ENCODE results near the gene MVB12A.
A peak's percentile ranks its signal among the peaks of the same experiment; 100 is the strongest.

MVB12A gene

GRCh38 chr19:17419621-17420474 lies at the start of gene MVB12A:
TSS of gene MVB12A (plus strand) at chr19:17420047. CDS start at chr19:17420136, 89 bp downstream.
- intact Hi-C loops (cut with DNase I), result no loop called here
- DNase-seq, result peak; percentile 96 to 100 (median 98)

DNA sequence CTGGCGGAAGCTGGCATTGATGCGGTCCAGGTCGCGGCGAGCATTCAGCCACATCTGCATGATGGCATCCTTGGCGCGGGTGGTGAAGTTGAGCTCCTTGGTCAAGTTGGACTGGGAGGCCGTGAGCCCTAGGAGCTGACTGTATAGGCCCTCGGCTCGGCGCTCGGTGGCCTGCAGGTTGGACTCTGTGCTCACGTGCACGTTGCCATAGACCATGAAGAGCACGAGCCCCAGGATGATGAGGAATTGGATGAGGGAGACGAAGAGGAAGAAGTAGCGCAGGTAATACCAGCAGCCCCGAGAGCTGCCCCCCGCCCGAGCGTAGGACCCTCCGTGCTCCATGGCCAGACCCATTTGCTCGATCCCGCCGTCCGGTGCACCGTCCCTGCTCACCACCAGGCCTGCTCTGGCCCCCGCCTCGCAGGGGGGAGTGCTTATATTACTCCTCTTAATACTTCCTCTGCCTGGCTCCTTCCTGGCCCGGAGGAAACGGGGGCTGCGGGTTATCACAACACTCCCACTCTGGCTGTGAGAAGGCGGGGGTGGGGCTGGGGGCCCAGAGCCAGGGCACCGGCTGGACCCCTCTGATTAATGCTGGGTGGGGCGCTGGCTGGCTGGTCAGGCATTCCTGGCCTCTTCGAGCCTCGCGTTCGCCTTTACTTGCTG lies 42.8 kb upstream of the MVB12A start, which contains the start of gene PLVAP:
Gene PLVAP, minus strand, starts transcription at position 408 of the 666 bp plus-strand sequence. Its CDS starts 54 bp downstream, at position 354.
- intact Hi-C loops (cut with DNase I), result no loop called here
- DNase-seq, result no peak

GRCh38 chr19:17378271-17378670 lies 41.6 kb upstream of the MVB12A start:
- no peak for DNase-seq
- intact Hi-C loops (cut with DNase I), result no loop called here

- no peak for DNase-seq
- intact Hi-C loops (cut with DNase I), result no loop called here
Measured at GRCh38 chr19:17379221-17379631, 40.6 kb upstream of the MVB12A start.

GRCh38 chr19:17380426-17381138 lies 39.3 kb upstream of the MVB12A start:
- DNase-seq, result no peak
- intact Hi-C loops (cut with DNase I), result no loop called here

GRCh38 chr19:17385878-17386611 lies 33.8 kb upstream of the MVB12A start:
- DNase-seq, result peak in 7 of 10 donors; percentile 31 to 94 (median 47)
- intact Hi-C loops (cut with DNase I), result no loop called here

- DNase-seq, result no peak
- intact Hi-C loops (cut with DNase I), result no loop called here
Measured at GRCh38 chr19:17389288-17389687, 30.6 kb upstream of the MVB12A start.

DNA sequence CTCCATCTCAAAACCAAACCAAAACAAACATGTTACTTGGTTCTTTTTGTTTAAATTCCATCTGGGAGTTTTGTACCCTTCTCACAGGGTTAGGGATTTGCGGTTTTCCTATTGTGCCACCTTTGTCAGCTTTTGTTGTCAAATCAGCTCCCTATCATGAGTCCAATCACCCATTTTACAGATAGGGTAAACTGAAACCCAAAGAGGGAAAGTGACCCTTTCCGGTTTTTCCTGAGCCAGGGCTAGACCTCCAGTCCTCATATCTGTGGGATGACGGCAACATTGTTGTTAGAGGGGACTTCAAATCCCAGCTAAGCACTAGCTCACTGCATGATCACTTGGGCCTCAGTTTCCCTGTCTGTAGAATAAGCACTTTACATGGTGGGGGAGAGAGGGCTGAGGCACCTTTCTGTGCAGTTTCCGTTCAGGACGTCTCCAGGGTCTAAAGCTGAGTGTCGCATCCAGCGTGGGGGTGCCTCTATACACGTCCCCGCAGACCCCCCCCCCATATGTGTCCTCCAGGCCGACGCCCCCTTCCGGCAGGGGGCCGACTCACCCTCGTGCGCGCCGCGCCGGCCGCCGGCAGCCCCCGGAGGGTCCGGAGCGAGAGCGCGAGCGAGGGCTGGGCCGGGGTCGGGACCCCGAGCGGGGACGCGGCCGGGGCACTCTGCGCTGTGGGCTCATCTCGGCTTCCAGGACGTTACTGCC lies 29.7 kb upstream of the MVB12A start:
- no peak for DNase-seq
- intact Hi-C loops (cut with DNase I), result loop anchor here (2.0 kb wide), 1 partner anchor 43 kb away; no protein-coding TSS in a partner anchor

DNA sequence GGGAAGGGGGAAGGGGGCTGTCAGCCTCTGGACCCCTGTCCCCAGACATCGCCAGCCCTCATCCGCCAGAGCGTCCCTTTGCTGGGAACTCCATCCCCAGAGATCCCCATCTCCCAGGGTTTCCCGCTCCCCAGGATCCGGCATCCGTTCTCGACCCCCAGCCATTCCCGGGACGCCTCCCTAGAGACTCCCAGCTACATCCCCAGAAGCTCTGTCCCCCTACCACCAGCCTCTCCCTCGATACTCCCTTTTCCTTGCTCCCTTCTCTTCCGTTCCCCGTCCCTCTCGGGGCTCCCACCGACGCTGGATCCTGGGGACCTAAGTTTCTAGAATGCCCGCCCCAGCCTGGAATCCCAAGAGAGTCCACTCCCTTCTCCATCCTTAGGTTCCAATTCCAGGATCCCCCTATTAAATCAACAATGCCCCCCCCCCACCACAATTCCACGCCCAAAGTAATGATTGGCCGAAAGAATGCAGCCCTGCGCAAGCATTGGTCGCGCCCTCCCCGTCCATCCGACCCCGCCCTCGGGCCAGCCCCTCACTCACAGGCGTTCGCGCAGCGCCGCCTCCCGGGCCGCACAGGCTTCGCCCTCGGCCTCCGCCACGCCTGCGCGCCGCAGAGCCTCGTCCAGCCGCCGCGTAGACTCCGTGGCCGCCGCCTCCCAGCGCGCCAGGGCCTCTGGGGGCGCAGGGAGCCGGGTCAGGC lies 29.0 kb upstream of the MVB12A start:
- peak; percentile 78 to 98 (median 85) for DNase-seq
- intact Hi-C loops (cut with DNase I), result loop anchor here (2.0 kb wide), 1 partner anchor 44 kb away; no protein-coding TSS in a partner anchor

GRCh38 chr19:17391371-17392151 lies 28.3 kb upstream of the MVB12A start:
- intact Hi-C loops (cut with DNase I), result loop anchor here (2.0 kb wide), 1 partner anchor 45 kb away; no protein-coding TSS in a partner anchor
- DNase-seq, result no peak

GRCh38 chr19:17393002-17393401 lies 26.8 kb upstream of the MVB12A start:
- intact Hi-C loops (cut with DNase I), result no loop called here
- DNase-seq, result no peak

DNA sequence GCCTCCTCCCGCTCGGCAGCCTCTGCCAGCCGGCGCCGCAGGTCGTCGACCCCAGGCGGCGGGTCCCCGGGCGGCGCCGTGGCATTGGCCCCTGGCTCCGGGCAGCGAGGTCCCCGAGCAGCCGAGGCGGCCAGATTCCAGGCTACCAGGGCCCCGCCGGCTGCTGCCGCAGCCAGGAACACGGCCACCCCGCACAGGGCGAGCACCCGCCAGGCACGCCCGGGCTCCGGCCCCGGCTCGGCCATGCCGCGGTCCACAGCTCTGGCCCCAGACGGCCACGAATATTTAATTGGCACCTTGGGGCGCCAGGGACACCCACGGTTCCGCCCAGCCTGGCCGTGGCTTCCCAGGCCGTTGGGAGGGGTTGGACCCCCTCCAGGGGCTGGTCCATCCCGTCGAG lies 25.9 kb upstream of the MVB12A start, which contains the start of gene CCDC194:
Gene CCDC194, minus strand, starts transcription at position 283 of the 400 bp plus-strand sequence. Its CDS starts 38 bp downstream, at position 245.
- intact Hi-C loops (cut with DNase I), result no loop called here
- DNase-seq, result no peak

GRCh38 chr19:17394891-17395415 lies 24.9 kb upstream of the MVB12A start:
- intact Hi-C loops (cut with DNase I), result no loop called here
- DNase-seq, result peak in 4 of 10 donors; percentile 25 to 79 (median 37)

GRCh38 chr19:17398902-17399527 lies 20.8 kb upstream of the MVB12A start:
- DNase-seq, result no peak
- intact Hi-C loops (cut with DNase I), result no loop called here

- intact Hi-C loops (cut with DNase I), result no loop called here
- DNase-seq, result no peak
Measured at GRCh38 chr19:17401628-17402027, 18.2 kb upstream of the MVB12A start.

DNA sequence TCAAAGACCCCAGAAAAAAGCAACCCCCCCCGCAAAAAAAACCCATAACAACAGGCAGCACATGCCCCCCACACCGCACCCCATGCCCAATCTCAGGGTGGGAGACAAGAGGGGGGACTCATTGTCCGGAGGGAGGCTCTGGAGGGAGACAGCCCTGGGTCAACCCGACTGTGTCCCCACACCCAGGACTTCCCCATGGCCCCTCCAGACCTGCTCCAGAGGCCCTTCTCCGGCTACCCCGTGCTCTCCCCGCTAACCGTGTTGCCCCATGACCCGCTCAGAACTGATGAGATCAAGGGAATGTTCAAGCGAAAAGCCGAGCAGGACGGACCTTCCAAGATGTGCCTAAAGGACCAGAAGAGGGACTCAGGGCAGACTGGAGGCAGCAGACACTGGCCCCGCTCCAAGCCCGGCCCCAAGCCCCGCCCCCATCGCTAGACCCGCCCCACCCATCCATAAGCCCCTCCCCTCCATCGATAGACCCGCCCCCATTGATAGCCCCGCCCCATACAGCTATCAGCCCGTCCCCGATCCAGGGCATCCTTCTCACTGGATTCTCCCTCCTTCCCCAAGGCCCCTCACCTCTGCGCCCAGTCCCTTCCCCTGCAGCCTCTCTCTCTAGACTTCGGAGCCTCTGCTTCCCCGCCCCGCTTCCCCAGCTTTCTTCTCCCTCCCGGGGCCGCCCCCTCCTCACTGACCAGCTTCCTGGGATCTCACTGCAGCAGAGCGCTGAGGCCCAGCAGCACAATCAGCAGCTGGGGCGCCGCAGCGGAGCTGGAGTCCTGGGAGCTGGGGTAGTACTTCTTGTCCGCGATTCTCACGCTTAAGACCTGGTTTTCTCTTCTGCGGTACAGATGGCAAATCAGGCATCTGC lies 16.6 kb upstream of the MVB12A start:
- no peak for DNase-seq
- intact Hi-C loops (cut with DNase I), result no loop called here

Measured in posterior cingulate gyrus (tissue), 11 donors.